Upper lobe of left lung (tissue), 4 donors: ENCODE data around the gene DMXL1.

Experiments
- POLR2A ChIP-seq, 4 donors: fragments of 450-650 bp; IDR thresholded peaks; one replicate each; pipeline ENCODE4 v1.5.1; 2016 to 2017; ENCODE audit warnings: antibody characterized with exemption in 4 of 4, mild to moderate bottlenecking in 2 of 4
- POLR2AphosphoS5 ChIP-seq, 2 donors: sonication (generic); formaldehyde crosslinking; IDR thresholded peaks; one replicate each; pipeline ENCODE4 v1.5.1; 2017; ENCODE audit warnings: antibody characterized with exemption in 2 of 2
- TF ChIP-seq, protein P1 (sequence below), 6 experiments: fragments of 450-650 bp in 4 of 6; fragments of 200-600 bp in 2 of 6; sonication (generic) in 2 of 6; IDR thresholded peaks; one replicate each; pipeline ENCODE4 v1.5.1; 2016 to 2019; ENCODE audit warnings: antibody characterized with exemption in 6 of 6

DNA sequence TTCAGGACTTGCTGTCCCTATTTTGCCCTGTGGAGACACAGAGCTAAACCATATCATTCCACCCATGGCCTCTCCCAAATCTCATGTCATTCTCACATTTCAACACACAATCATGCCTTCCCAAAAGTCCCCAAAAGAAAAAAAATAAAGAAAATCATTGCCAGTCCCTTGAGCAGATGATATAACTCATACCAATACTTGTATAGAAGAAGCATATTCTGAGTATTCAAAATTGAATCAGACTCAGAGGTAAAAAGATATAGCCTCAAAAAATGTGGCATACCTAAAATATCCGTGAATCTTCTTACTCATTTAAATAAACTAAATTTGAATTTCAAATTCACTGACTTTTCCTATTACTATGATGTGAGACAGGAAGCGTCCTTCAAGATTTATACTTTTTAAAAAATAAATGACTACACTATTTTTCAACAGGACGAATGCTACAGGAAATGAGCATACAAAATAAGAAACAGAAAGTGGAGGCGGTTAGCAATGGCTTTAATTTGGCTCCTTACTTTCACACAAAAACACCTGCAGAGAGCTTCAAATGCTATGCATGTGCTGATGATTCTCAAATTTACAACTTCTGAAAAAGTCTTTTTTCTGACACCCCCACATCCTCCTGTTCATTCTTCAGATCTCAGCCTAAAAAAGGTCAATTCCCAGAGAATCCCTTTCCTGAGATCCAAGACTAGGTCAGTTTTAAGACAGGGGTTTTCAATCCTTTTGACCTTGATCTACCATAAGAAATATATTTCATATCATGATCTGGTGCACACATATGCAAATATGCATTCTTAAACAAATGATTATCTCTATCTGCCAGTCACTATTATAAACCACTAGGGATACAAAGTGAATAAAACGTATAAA lies 39.6 kb upstream of the DMXL1 start:
- TF ChIP-seq, protein P1, sequence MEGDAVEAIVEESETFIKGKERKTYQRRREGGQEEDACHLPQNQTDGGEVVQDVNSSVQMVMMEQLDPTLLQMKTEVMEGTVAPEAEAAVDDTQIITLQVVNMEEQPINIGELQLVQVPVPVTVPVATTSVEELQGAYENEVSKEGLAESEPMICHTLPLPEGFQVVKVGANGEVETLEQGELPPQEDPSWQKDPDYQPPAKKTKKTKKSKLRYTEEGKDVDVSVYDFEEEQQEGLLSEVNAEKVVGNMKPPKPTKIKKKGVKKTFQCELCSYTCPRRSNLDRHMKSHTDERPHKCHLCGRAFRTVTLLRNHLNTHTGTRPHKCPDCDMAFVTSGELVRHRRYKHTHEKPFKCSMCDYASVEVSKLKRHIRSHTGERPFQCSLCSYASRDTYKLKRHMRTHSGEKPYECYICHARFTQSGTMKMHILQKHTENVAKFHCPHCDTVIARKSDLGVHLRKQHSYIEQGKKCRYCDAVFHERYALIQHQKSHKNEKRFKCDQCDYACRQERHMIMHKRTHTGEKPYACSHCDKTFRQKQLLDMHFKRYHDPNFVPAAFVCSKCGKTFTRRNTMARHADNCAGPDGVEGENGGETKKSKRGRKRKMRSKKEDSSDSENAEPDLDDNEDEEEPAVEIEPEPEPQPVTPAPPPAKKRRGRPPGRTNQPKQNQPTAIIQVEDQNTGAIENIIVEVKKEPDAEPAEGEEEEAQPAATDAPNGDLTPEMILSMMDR (IDR thresholded peaks at IDR 0.05), result no peak
- no peak for TF ChIP-seq POLR2AphosphoS5 (IDR thresholded peaks at IDR 0.05)
- TF ChIP-seq POLR2A (IDR thresholded peaks at IDR 0.05), result no peak
